Upper lobe of left lung (tissue), 6 donors: ENCODE data around the gene EWSR1. TPM values are rescaled to one million over a fixed set of nuclear protein-coding genes. Genes with fewer than 3 reads are reported as not detected.

Source experiments
- ATAC-seq, 2 donors: fragments of 200-7000 bp; cut with Tn5 transposase; one replicate each; pipeline ENCODE4 v1.9.1; 2022; ENCODE audit warnings: mild to moderate bottlenecking in 2 of 2, moderate library complexity in 2 of 2; ENCODE audit not compliant: low FRiP score in 2 of 2
- DNase-seq, 2 donors: peaks; one replicate each; pipeline ENCODE4 v3.0.0-alpha.2; 2019 to 2020
- H3K27ac ChIP-seq, 4 donors: fragments of 200-600 bp; sonication (generic); one replicate each; pipeline ENCODE4 v1.5.1; 2016 to 2019
- H3K27me3 ChIP-seq, 4 donors: fragments of 200-600 bp; sonication (generic); one replicate each; pipeline ENCODE4 v1.5.1; 2017 to 2019
- H3K36me3 ChIP-seq, 4 donors: fragments of 200-600 bp; sonication (generic); one replicate each; pipeline ENCODE4 v1.5.1; 2016 to 2019
- H3K4me1 ChIP-seq, 4 donors: fragments of 200-600 bp; sonication (generic); one replicate each; pipeline ENCODE4 v1.5.1; 2018 to 2019
- H3K4me3 ChIP-seq, 4 donors: fragments of 200-600 bp; sonication (generic); one replicate each; pipeline ENCODE4 v1.5.1; 2017 to 2019; ENCODE audit warnings: mild to moderate bottlenecking in 2 of 4, moderate library complexity in 1 of 4
- H3K9me3 ChIP-seq, 4 donors: fragments of 200-600 bp; sonication (generic); one replicate each; pipeline ENCODE4 v1.5.1; 2018 to 2019
- CTCF ChIP-seq, 6 experiments: fragments of 450-650 bp in 4 of 6; fragments of 200-600 bp in 2 of 6; sonication (generic) in 2 of 6; IDR thresholded peaks; one replicate each; pipeline ENCODE4 v1.5.1; 2016 to 2019; ENCODE audit warnings: antibody characterized with exemption in 6 of 6
- EP300 ChIP-seq, 4 donors: sonication (generic); formaldehyde crosslinking; IDR thresholded peaks; one replicate each; pipeline ENCODE4 v1.5.1; 2017; ENCODE audit warnings: antibody characterized with exemption in 4 of 4, control low read depth in 2 of 4
- POLR2A ChIP-seq, 4 donors: fragments of 450-650 bp; IDR thresholded peaks; one replicate each; pipeline ENCODE4 v1.5.1; 2016 to 2017; ENCODE audit warnings: antibody characterized with exemption in 4 of 4, mild to moderate bottlenecking in 2 of 4
- POLR2AphosphoS5 ChIP-seq, 2 donors: sonication (generic); formaldehyde crosslinking; IDR thresholded peaks; one replicate each; pipeline ENCODE4 v1.5.1; 2017; ENCODE audit warnings: antibody characterized with exemption in 2 of 2
- WGBS, 2 donors: methylation state at CpG; one replicate each; pipeline ENCODE4 v1.1.5; 2017 to 2018; 5-methylcytosine and 5-hydroxymethylcytosine counted together
- total RNA-seq, 6 donors: library from RNA; depleted of rRNA in 4 of 6; stranded (reverse); fragments of >200 nt in 4 of 6; gene quantifications; one replicate each; pipeline versions ENCODE4 v1.1.0 to v1.2.1, GENCODE V29; 2016 to 2021
- donor health status: DM: no; HTN: no; CAD: no; lungs with moderate emphysema.
- donor health status: DM: no; HTN: yes; CAD: no; lungs with severe emphysema.

Gene EWSR1
- total RNA-seq, 6 donors from 2014 or later, result 156 to 293 (median 183) TPM

GRCh38 chr22:29326481-29326880 lies 58.4 kb downstream of the EWSR1 start:
- no peak for TF ChIP-seq EP300 (IDR thresholded peaks at IDR 0.05)
- no peak for TF ChIP-seq CTCF (IDR thresholded peaks at IDR 0.05)
- no peak for TF ChIP-seq POLR2AphosphoS5 (IDR thresholded peaks at IDR 0.05)
- TF ChIP-seq POLR2A (IDR thresholded peaks at IDR 0.05), result no peak
- no peaks in the 10 kb centered on the region for H3K9me3 ChIP-seq
- ATAC-seq, result no peak
- no peak overlapping the region for H3K4me3 ChIP-seq
- 95 to 100% methylated on average over 1 to 10 of the region's 10 CpGs for WGBS, 2 donors
- no peaks in the 10 kb centered on the region for H3K27me3 ChIP-seq
- H3K36me3 ChIP-seq, result peaks cover 4 to 52% (median 49%) of the 10 kb centered on the region in 4 donors
- H3K27ac ChIP-seq, result no peak overlapping the region
- no peak for DNase-seq
- no peaks in the 10 kb centered on the region for H3K4me1 ChIP-seq

DNA sequence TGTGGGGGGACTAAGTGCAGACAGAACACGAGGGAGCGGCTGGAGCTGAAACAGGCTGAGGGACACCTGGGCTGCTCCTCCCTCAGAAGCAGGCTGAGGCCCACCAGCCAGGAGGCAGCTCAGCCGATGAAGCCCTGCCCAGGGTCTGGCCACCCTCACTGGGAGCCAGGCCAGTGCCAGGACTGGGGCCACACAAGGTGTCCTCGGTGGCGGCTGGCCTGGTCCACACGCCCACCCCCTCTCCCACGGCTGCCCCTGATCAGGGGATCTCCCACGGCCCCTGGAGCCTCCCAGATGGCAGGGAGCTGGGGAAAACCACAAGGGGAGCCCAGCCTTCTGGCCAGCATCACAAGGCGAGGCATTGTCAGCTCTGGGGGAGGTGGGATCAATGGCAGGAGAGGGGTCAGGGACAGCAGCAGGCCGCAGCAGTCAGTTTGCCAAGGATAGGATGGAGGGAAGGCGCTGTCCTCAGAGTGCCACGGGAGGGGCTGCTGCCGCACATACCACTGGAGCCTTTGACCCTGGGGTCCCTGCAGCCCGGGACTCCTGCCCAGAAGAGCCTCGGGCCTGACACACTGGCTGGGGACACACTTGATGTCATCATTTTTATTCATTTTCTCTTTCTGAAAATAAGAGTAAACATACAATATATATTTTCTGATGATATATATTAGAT lies 59.2 kb downstream of the EWSR1 start:
- ATAC-seq (no peak), DNase-seq (peak in 1 of 2 donors; percentile 72)
- Histone ChIP-seq H3K4me1 (no peaks in the 10 kb centered on the region), H3K9me3 (no peaks in the 10 kb centered on the region), H3K27ac (no peak overlapping the region), H3K27me3 (no peaks in the 10 kb centered on the region), H3K4me3 (no peak overlapping the region), H3K36me3 (peaks cover 4 to 60% (median 55%) of the 10 kb centered on the region in 4 donors)
- 92 to 97% methylated on average over 7 to 15 of the region's 15 CpGs for WGBS, 2 donors
- TF ChIP-seq EP300 (IDR thresholded peaks at IDR 0.05), result no peak
- no peak for TF ChIP-seq POLR2A (IDR thresholded peaks at IDR 0.05)
- no peak for TF ChIP-seq CTCF (IDR thresholded peaks at IDR 0.05)
- no peak for TF ChIP-seq POLR2AphosphoS5 (IDR thresholded peaks at IDR 0.05)

- Histone ChIP-seq H3K36me3 (peaks cover 4 to 68% (median 62%) of the 10 kb centered on the region in 4 donors), H3K27me3 (no peaks in the 10 kb centered on the region), H3K9me3 (no peaks in the 10 kb centered on the region), H3K4me1 (no peaks in the 10 kb centered on the region), H3K4me3 (no peak overlapping the region), H3K27ac (no peak overlapping the region)
- TF ChIP-seq CTCF (IDR thresholded peaks at IDR 0.05), result peak in 1 of 6 experiments; percentile 11
- TF ChIP-seq EP300 (IDR thresholded peaks at IDR 0.05), result no peak
- ATAC-seq (no peak), DNase-seq (no peak)
- 85 to 93% methylated on average over 3 to 5 of the region's 5 CpGs for WGBS, 2 donors
Observed at GRCh38 chr22:29328055-29328454, 60.0 kb downstream of the EWSR1 start.

GRCh38 chr22:29328566-29329500 lies 60.8 kb downstream of the EWSR1 start:
- ATAC-seq (no peak), DNase-seq (no peak)
- TF ChIP-seq POLR2A (IDR thresholded peaks at IDR 0.05) (no peak), CTCF (IDR thresholded peaks at IDR 0.05) (no peak), POLR2AphosphoS5 (IDR thresholded peaks at IDR 0.05) (no peak), EP300 (IDR thresholded peaks at IDR 0.05) (no peak)
- no peak overlapping the region for H3K27ac ChIP-seq
- 95 to 96% methylated on average over 28 to 33 of the region's 34 CpGs for WGBS, 2 donors
- H3K4me3 ChIP-seq, result no peak overlapping the region
- H3K36me3 ChIP-seq, result peaks cover 7 to 76% (median 69%) of the 10 kb centered on the region in 4 donors
- no peaks in the 10 kb centered on the region for H3K27me3 ChIP-seq
- no peaks in the 10 kb centered on the region for H3K4me1 ChIP-seq
- no peaks in the 10 kb centered on the region for H3K9me3 ChIP-seq
